ENCODE measurements around the gene ARRDC3. TPM values are rescaled to one million over a fixed set of nuclear protein-coding genes. Genes with fewer than 3 reads are reported as not detected.
A peak's percentile ranks its signal among the peaks of the same experiment; 100 is the strongest.
"Not testable (repeated sequence)": the region's sequence is repeated elsewhere in the genome, so short reads cannot be mapped to it uniquely, and the experiment has no call there.

ARRDC3 gene
- total RNA-seq, 1 experiment from 2014 or later, result 33.0 TPM

DNA sequence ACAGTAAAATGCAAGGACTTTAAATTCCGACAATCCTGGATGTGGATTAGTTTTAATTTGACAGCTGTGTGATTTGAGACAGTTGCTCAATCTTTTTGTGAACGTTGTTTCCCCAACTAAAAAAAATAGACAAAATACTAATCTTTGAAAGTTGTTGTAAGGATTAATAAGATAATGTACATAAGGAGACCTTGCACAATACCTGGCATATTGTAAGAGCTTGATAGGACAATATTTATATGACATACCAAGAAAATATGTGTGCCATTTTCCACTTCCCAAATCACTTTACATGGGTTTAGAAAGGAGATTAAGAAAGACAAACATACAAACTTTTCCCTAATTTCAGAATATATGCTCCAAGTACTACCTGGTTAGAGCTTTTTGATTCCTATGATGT lies 25.3 kb downstream of the ARRDC3 start:
- TF ChIP-seq SIN3A (IDR thresholded peaks at IDR 0.05; ENCODE audit: borderline replicate concordance, insufficient read depth, low read depth, low read length), result no peak
- TF ChIP-seq TCF7L2 (IDR thresholded peaks at IDR 0.05; ENCODE audit: low read depth, low read length), result no peak
- TF ChIP-seq, protein P1, sequence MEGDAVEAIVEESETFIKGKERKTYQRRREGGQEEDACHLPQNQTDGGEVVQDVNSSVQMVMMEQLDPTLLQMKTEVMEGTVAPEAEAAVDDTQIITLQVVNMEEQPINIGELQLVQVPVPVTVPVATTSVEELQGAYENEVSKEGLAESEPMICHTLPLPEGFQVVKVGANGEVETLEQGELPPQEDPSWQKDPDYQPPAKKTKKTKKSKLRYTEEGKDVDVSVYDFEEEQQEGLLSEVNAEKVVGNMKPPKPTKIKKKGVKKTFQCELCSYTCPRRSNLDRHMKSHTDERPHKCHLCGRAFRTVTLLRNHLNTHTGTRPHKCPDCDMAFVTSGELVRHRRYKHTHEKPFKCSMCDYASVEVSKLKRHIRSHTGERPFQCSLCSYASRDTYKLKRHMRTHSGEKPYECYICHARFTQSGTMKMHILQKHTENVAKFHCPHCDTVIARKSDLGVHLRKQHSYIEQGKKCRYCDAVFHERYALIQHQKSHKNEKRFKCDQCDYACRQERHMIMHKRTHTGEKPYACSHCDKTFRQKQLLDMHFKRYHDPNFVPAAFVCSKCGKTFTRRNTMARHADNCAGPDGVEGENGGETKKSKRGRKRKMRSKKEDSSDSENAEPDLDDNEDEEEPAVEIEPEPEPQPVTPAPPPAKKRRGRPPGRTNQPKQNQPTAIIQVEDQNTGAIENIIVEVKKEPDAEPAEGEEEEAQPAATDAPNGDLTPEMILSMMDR (IDR thresholded peaks at IDR 0.05), result no peak
- TF ChIP-seq POLR2AphosphoS5 (IDR thresholded peaks at IDR 0.05; ENCODE audit: low read depth, low read length), result no peak
- TF ChIP-seq, protein P2, sequence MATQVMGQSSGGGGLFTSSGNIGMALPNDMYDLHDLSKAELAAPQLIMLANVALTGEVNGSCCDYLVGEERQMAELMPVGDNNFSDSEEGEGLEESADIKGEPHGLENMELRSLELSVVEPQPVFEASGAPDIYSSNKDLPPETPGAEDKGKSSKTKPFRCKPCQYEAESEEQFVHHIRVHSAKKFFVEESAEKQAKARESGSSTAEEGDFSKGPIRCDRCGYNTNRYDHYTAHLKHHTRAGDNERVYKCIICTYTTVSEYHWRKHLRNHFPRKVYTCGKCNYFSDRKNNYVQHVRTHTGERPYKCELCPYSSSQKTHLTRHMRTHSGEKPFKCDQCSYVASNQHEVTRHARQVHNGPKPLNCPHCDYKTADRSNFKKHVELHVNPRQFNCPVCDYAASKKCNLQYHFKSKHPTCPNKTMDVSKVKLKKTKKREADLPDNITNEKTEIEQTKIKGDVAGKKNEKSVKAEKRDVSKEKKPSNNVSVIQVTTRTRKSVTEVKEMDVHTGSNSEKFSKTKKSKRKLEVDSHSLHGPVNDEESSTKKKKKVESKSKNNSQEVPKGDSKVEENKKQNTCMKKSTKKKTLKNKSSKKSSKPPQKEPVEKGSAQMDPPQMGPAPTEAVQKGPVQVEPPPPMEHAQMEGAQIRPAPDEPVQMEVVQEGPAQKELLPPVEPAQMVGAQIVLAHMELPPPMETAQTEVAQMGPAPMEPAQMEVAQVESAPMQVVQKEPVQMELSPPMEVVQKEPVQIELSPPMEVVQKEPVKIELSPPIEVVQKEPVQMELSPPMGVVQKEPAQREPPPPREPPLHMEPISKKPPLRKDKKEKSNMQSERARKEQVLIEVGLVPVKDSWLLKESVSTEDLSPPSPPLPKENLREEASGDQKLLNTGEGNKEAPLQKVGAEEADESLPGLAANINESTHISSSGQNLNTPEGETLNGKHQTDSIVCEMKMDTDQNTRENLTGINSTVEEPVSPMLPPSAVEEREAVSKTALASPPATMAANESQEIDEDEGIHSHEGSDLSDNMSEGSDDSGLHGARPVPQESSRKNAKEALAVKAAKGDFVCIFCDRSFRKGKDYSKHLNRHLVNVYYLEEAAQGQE (IDR thresholded peaks at IDR 0.05; ENCODE audit: insufficient read depth in 1 of 2, low read depth in 2 of 2, low read length in 1 of 2), result no peak
- intact Hi-C loops (cut with micrococcal nuclease; ENCODE audit: unreplicated experiment) (no loop called here), in situ Hi-C loops (cut with HindIII; ENCODE audit: low pct_unique_long_range_greater_than_20kb, low sequenced_read_pairs) (no loop called here)
- Histone ChIP-seq H3K27me3 (ENCODE audit: control insufficient read depth, insufficient read depth, low read length) (no peaks in the 10 kb centered on the region), H3K27ac (ENCODE audit: low read length) (no peak overlapping the region; the same call in 1 of the 2 replicates), H3K4me1 (ENCODE audit: control insufficient read depth, insufficient read depth, low read length) (peaks cover 4% of the 10 kb centered on the region; the same call in 1 of the 2 replicates), H3K9me3 (ENCODE audit: control insufficient read depth, insufficient read depth, low read depth, low read length) (no peaks in the 10 kb centered on the region), H3K36me3 (ENCODE audit: control insufficient read depth, insufficient read depth, low read length) (no peaks in the 10 kb centered on the region), H3K4me3 (ENCODE audit: low read depth in 2 of 2, low read length in 2 of 2) (no peak overlapping the region)
- POLR2A ChIA-PET, result no interaction called here
- no peak for DNase-seq (ENCODE audit: low read depth, low spot score)
- CTCF ChIA-PET, result interaction anchor here (0.6 kb wide), 1 partner anchor 13 kb away, joined by 5 read pairs; no protein-coding TSS in a partner anchor
- BruUV-seq (replicated peaks), result no TSS peak
- ATAC-seq, result no peak

DNA sequence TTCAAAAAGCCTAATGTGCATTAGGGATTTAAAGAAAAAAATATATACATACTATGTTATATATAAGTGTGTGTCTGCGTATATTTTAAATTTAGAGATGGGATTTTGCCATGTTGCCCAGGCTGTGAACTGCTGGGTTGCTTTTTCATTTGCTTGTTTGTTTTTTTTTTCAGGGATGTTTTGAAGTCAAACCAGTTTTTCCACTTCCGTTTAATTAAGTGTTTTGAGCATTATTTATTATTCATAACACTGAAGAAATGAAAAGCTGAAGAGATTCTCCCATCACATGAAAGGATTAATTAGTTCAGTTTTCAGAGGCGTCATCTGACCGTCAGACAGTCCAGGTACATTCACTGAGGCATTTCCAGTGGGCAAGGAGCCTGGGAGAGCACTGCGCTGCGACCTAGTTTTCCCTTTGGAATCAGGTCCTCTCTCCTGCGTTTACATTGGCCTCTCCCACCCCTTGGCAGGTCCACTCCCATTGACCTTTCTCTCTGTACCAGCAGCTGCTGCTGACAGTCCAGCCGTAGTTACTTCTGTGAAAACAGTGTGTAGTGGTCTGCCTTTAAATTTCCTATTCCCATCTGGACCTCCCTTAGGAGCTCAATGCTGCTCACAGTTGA lies 26.0 kb downstream of the ARRDC3 start:
- H3K27me3 ChIP-seq (ENCODE audit: control insufficient read depth, insufficient read depth, low read length), result no peaks in the 10 kb centered on the region
- DNase-seq (ENCODE audit: low read depth, low spot score), result no peak
- TF ChIP-seq, protein P1 (IDR thresholded peaks at IDR 0.05), result no peak
- TF ChIP-seq SIN3A (IDR thresholded peaks at IDR 0.05; ENCODE audit: borderline replicate concordance, insufficient read depth, low read depth, low read length), result no peak
- no peak for TF ChIP-seq TCF7L2 (IDR thresholded peaks at IDR 0.05; ENCODE audit: low read depth, low read length)
- TF ChIP-seq, protein P2 (IDR thresholded peaks at IDR 0.05; ENCODE audit: insufficient read depth in 1 of 2, low read depth in 2 of 2, low read length in 1 of 2), result no peak
- no peak for TF ChIP-seq POLR2AphosphoS5 (IDR thresholded peaks at IDR 0.05; ENCODE audit: low read depth, low read length)
- H3K4me3 ChIP-seq (ENCODE audit: low read depth in 2 of 2, low read length in 2 of 2), result no peak overlapping the region
- CTCF ChIA-PET, result no interaction called here
- in situ Hi-C loops (cut with HindIII; ENCODE audit: low pct_unique_long_range_greater_than_20kb, low sequenced_read_pairs) (no loop called here), intact Hi-C loops (cut with micrococcal nuclease; ENCODE audit: unreplicated experiment) (no loop called here)
- no TSS peak for BruUV-seq (replicated peaks)
- ATAC-seq, result no peak
- POLR2A ChIA-PET, result no interaction called here
- no peaks in the 10 kb centered on the region for H3K9me3 ChIP-seq (ENCODE audit: control insufficient read depth, insufficient read depth, low read depth, low read length)
- H3K36me3 ChIP-seq (ENCODE audit: control insufficient read depth, insufficient read depth, low read length), result no peaks in the 10 kb centered on the region
- 0 out of 2 replicates have a peak overlapping the region, but pooled peaks have one; percentile 23 for H3K27ac ChIP-seq (ENCODE audit: low read length)
- H3K4me1 ChIP-seq (ENCODE audit: control insufficient read depth, insufficient read depth, low read length), result peaks cover 3% of the 10 kb centered on the region; the same call in 1 of the 2 replicates

DNA sequence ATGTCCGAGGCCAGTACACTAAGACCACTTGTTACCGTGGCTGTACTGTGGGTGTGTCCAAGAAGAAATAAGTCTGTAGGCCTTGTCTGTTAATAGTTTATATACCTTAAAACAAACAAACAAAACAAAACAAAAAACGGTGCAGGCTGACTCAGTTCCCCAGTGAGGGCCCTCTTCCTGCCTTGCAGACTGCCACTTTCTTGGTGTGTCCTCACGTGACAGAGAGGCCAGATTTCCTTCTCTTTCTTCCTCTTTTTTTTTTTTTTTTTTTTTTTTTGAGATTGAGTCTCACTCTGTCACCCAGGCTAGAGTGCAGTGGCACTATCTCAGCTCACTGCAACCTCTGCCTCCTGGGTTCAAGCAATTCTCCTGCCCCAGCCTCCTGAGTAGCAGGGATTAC lies 28.2 kb downstream of the ARRDC3 start:
- intact Hi-C loops (cut with micrococcal nuclease; ENCODE audit: unreplicated experiment); ATAC-seq; POLR2A ChIA-PET: not testable (repeated sequence)

More for the DNA sequence above, 28.2 kb downstream of the ARRDC3 start:
- H3K4me3 ChIP-seq (ENCODE audit: low read depth in 2 of 2, low read length in 2 of 2); in situ Hi-C loops (cut with HindIII; ENCODE audit: low pct_unique_long_range_greater_than_20kb, low sequenced_read_pairs); H3K36me3 ChIP-seq (ENCODE audit: control insufficient read depth, insufficient read depth, low read length); DNase-seq (ENCODE audit: low read depth, low spot score); H3K27ac ChIP-seq (ENCODE audit: low read length); CTCF ChIA-PET; BruUV-seq (replicated peaks); H3K9me3 ChIP-seq (ENCODE audit: control insufficient read depth, insufficient read depth, low read depth, low read length); H3K4me1 ChIP-seq (ENCODE audit: control insufficient read depth, insufficient read depth, low read length); H3K27me3 ChIP-seq (ENCODE audit: control insufficient read depth, insufficient read depth, low read length): not testable (repeated sequence)
